RWPE1 (cell line): ENCODE data around the gene TRAIP.

Experiments
- CTCF ChIA-PET: fragments of 350-600 bp; sonication (Branson Sonifier 250); formaldehyde crosslinking; extraction: SDS; loops from one replicate; lab custom pipeline; 2021; lab: Yijun Ruan, JAX
- POLR2A ChIA-PET: fragments of 400-600 bp; formaldehyde crosslinking; extraction: SDS; loops from one replicate; lab custom pipeline; 2020; ENCODE audit warnings: antibody characterized with exemption; ENCODE audit not compliant: low non-redundant PET; lab: Yijun Ruan, JAX
- DNase-seq: peaks from one replicate; pipeline ENCODE4 v3.0.0; 2012; ENCODE audit warnings: low spot score
- H3K27ac ChIP-seq: fragments of 450-650 bp; 2 replicates; pipeline ENCODE4 v1.5.1; 2017
- TF ChIP-seq, protein P1 (sequence below): fragments of 450-650 bp; conservative IDR thresholded peaks from 2 replicates; pipeline ENCODE4 v1.5.1; 2017; ENCODE audit warnings: low read depth, mild to moderate bottlenecking

The TRAIP gene

DNA sequence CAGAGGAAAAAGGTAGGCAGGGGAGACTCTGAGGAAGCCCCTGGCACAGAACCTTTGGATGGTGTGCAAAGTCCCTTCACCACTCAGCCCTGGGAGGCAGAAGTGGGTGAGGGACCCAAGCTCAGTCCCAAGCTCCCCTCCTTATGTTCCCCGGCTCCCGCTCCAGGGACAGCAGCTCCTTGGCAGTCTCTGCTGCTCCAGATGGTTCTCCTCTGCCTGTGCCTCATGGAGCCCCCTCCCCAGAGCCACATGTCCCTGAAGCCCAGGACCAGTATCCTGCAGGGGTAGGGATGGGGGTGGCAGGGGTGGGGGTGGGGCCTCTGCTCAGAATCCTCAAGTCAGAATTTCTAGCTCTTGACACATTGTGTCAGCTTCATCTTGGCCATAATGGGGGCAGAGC is 21.4 kb upstream of the TRAIP start:
- TF ChIP-seq, protein P1, sequence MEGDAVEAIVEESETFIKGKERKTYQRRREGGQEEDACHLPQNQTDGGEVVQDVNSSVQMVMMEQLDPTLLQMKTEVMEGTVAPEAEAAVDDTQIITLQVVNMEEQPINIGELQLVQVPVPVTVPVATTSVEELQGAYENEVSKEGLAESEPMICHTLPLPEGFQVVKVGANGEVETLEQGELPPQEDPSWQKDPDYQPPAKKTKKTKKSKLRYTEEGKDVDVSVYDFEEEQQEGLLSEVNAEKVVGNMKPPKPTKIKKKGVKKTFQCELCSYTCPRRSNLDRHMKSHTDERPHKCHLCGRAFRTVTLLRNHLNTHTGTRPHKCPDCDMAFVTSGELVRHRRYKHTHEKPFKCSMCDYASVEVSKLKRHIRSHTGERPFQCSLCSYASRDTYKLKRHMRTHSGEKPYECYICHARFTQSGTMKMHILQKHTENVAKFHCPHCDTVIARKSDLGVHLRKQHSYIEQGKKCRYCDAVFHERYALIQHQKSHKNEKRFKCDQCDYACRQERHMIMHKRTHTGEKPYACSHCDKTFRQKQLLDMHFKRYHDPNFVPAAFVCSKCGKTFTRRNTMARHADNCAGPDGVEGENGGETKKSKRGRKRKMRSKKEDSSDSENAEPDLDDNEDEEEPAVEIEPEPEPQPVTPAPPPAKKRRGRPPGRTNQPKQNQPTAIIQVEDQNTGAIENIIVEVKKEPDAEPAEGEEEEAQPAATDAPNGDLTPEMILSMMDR, result no peak
- DNase-seq, result no peak
- ChIA-PET POLR2A (no interaction called here), CTCF (no interaction called here)
- no peak overlapping the region; the same call in 1 of the 2 replicates for H3K27ac ChIP-seq

DNA sequence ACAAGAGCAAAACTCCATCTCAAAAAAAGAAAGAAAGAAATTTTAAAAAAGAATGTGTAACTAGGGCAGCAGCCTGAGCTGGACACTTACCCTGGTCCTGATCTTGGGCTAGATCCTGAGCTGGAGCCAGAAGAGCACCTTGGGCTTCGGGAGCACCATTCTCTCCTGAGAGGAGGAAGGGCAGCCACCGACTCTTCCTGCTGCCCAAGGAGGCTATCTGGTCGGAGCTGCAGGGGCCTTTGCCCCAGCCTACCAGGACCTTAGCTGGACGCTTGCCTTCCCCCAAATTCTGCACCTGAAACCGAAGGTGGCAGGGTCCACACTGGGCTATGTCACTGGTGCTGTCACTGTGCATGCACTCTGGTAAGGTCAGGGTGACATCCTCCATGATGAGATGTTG is 20.2 kb upstream of the TRAIP start:
- TF ChIP-seq, protein P1, result no peak
- H3K27ac ChIP-seq, result no peak overlapping the region
- no peak for DNase-seq
- CTCF ChIA-PET, result no interaction called here
- POLR2A ChIA-PET, result no interaction called here

DNA sequence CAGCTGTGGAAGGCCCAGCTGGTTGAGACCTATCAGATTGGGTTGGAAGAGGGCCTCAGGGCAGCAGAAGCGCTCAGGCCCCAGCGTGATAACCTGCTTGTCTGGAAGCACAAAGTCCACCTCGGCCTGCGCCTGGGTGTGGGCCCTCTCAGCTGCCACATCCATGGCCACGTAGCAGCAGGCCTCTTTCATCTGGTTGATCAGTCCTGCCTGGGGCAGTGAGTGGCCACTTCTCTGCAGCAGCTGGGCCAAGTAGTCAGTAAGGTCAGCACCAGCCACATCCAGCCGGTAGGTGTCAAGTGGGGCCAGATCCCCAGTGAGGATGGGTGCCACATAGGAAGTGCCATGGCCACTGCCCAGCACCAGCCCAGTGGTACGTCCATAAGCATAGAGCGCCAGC is 17.3 kb upstream of the TRAIP start:
- POLR2A ChIA-PET, result no interaction called here

DNA sequence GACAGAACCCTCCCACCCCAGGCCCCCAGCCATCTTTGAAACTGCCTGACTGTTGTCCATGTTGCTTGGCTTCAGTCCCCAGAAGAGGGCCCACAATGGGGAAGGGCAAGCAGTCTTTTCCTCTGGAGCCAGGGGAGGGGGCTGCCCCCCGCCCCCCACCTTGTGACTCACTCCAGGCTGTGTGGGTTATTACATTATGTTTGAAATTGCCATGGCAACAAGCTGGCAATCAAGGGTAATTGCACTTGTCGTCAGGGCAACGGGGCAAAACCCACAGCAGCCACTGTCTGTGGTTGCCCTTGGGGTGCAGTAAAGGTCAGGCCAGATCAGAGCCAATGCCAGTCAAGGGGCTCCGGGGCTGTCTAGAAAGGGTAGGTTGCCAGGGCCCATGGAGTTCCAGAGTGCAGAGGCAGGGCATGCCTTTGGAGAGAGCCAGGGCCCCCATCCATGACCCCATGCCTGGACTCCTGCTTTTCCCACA is 16.5 kb upstream of the TRAIP start:
- POLR2A ChIA-PET, result no interaction called here
- no peak for DNase-seq
- CTCF ChIA-PET, result no interaction called here

More for the DNA sequence above, 17.3 kb upstream of the TRAIP start:
- TF ChIP-seq, protein P1, result no peak
- DNase-seq, result no peak
- H3K27ac ChIP-seq, result no peak overlapping the region
- CTCF ChIA-PET, result no interaction called here

DNA sequence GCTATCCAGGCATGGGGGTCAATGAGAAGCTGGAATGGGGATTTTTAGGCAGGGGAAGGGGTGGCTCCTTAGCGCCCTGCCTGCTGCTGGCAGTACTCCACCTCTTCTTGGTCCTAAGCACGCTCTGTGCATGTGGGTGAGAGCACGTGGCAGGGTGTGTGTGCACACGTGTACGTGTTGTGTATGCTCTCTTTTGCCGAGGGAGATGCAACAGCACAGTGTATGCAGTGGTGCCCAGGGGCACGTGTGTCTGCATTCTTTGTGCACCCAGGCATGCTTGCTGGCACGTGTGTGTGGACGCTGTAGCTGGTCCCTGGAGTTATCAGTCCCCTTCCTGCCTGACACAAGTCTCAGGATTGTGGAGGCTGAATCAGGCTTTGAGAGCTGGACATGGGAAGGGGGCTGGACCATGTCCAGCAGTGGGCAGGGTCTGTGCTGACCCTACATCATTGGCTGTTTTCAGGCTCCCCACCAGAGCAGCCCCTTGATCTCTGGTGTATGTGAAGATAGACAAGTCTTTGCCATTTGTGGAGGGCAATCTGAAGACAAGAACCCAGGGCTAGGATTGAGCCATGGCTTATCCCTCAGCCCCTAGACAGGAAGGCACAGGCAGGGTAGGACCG is 15.3 kb upstream of the TRAIP start:
- ChIA-PET CTCF (interaction anchor here (0.6 kb wide), 2 partner anchors 26 to 191 kb away, joined by 3 to 5 read pairs; no protein-coding TSS in a partner anchor), POLR2A (no interaction called here)
- no peak overlapping the region for H3K27ac ChIP-seq
- TF ChIP-seq, protein P1, result no peak
- no peak for DNase-seq

More for the DNA sequence above, 16.5 kb upstream of the TRAIP start:
- no peak overlapping the region for H3K27ac ChIP-seq
- TF ChIP-seq, protein P1, result no peak

DNA sequence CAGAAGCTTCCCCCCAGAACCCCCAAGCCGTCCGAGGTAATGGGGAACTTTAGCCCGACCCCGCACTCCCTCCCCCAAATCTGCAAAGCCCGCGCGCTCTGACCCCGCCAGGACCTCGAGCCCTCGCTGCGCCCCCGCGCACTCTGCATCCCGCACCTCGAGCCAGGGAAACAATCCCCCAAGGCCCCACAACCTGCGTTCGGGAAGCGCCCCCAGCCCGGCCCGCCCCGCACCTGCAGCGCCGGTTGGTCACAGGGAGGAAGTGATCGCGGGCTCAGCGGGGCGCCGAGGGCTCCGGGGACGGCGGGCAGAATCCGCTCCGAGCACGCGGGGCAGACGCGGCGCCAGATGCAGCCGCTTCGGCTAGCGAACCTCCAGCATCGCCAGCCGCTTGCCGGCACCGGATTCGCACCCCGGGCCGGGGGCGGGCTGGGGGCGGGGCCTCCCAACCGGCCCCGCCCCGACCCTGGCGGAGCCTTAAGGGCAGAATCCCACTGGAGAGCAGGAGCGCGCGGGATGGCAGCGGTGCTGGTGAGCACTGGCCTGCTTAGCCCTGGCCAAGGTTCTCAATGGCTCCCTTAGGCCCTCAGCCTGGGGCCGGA is 13.3 kb upstream of the TRAIP start, which contains the start of gene CAMKV:
Gene CAMKV, minus strand, starts transcription at position 382 of the 602 bp plus-strand sequence. CDS start 7,518 bp downstream, outside the sequence.
- DNase-seq, result no peak
- ChIA-PET POLR2A (no interaction called here), CTCF (interaction anchor here (0.6 kb wide), 1 partner anchor 53 kb away, joined by 4 read pairs; no protein-coding TSS in a partner anchor)
- no peak within 1 kb of the TSS for H3K27ac ChIP-seq
- TF ChIP-seq, protein P1, result no peak
